HG03064 (cell line): ENCODE measurements around the gene CRYBG1.
"Not testable (repeated sequence)": the region's sequence is repeated elsewhere in the genome, so short reads cannot be mapped to it uniquely, and the experiment has no call there.

Source experiments
- ATAC-seq: cut with Tn5 transposase; IDR thresholded peaks from one replicate; pipeline ENCODE4 v1.9.1; 2021; ENCODE audit warnings: low read depth; ENCODE audit not compliant: unreplicated experiment

The CRYBG1 gene

DNA sequence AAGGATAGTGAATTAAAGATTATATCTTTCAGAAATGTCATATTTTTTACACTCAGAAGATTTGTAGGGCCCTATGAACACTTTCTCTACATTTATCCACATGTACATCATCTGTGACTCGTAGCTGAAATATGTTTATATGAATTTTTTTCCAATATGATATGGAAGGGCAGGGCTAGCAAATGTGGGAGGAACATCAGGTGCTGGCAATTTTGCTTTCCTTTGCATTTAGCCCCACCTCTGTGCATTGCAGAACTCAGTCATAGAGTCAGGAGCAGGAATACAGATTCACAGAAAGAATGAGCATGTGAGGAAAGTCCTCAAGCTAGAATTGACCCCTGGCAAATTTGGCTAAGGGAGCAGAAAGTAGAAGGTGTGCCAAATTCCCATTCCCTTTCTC is 129.9 kb downstream of the CRYBG1 start:
- ATAC-seq, result no peak

DNA sequence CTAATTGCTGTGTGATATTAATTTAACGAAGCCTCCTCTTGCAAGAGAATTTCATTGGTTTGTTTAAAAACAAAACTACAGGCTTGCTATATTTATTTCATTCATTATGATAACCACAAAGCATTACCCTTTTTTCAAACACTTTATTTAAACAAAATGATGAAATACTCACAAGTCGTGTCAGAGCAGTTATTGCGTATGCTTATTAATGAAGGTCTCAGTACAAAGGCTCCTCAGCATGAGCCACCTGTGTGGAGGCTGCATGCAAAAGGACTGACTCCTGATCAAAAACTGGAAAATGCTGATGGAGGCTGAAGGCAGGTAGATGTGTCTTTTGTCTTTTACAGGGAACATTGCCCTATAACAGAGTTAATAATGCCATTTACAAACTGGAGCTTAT is 130.5 kb downstream of the CRYBG1 start:
- no peak for ATAC-seq

- ATAC-seq, result no peak
These were observed 134.5 kb downstream of the CRYBG1 start for GRCh38 chr6:106495014-106495413.

GRCh38 chr6:106496823-106497222 is 136.3 kb downstream of the CRYBG1 start:
- ATAC-seq, result no peak

DNA sequence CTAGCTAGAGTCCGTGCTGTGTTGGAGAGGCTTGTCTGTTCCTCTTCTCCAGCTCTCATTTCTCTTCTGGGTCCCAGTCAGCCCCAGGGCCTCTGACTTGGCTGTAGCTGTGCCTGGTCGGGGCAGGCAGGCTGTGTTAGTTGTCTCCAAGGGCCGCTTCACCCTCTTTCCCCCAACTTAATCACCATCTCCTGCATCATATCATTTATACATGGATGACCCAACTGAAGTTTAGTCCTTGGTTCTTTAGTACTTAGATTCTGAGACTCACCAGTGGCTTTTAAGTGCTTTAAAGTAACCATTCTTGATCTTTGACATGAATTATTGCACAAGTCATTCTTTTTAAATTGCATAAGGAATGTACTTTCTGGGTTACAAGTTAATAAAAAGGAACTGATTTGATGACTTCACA is 141.4 kb downstream of the CRYBG1 start:
- no peak for ATAC-seq

DNA sequence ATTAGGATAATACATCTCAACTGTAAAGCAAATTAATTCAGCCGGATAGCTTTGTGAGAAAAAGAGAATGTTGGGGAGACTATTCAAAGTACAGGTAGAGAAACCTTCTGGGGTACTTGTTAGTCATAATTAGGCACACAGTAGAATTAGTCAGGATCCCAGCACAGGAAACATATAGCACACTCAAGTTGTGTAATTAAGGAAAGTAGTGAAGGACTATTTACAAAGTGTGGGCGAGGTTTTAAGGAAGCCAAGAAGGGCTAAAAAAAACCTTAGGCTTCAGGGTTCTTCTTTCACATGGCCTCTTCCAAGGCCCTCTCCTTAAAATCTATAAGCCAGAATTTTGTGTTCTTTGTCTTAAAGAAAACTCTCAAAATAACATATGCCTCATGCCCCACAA is 142.0 kb downstream of the CRYBG1 start:
- no peak for ATAC-seq

- no peak for ATAC-seq
These were observed 147.8 kb downstream of the CRYBG1 start for GRCh38 chr6:106508277-106508676.

DNA sequence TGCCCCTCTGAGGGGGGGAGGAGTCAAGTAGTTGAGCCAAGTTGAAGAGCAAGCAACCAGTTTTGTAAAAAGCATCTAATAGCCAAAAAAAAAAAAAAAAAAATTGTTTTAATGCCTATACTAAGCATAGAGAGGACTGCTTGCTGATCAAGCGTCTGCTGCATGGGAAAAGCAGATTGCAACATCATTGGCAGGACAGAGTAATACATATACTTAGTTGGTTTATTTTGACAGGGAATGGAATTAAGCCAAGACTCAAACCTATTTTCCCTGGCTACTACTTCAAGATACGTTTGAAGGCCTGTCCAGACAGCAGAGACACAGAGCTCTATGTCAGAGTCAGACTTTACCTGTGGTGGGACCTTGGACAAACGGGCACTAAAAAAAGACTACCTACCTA is 148.3 kb downstream of the CRYBG1 start:
- no peak for ATAC-seq

- no peak for ATAC-seq
These were observed 149.0 kb downstream of the CRYBG1 start for GRCh38 chr6:106509420-106510089.

DNA sequence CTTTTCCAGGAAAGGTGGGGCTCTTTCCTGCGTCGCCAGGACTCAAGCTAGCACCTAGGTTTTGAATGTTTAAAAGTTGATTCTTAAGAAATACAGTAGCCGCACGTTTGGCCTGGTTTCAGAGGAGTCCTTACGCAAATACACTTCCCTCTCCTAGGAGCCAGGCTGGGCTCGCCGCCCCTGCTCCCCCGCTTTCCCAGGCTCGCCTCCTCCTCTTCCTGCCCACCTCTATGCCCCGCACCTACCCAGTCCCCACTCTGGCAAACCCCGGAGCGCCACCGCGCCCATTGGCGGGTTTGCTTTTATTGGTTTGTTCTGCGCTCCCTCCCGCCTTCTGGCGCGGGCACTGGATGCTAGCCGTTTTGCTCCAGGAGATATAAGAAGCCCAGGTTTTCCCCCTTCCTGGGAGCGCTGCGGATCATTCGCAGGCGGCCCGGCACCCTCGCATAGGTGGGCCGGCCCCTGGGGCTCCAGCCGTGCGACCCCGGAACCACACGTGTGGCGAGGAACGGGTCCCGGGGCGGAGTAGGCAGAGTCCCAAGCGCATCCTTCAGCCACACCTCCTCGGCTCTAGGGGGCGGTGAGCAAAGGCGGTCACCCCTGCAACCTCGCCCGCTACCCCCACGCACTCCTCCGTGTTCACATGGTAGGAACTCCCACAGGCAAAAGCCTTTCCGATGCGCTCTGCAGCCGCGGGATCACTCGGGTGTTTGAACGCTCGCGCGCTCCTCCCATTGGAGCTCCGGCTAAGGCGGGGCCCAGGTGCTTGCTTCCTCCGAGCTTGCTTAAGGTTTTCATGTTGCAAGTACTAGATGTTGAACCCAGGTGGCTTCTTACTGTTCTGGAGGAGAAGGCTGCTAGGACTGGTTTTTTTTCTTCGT is 149.8 kb downstream of the CRYBG1 start:
- no peak for ATAC-seq

DNA sequence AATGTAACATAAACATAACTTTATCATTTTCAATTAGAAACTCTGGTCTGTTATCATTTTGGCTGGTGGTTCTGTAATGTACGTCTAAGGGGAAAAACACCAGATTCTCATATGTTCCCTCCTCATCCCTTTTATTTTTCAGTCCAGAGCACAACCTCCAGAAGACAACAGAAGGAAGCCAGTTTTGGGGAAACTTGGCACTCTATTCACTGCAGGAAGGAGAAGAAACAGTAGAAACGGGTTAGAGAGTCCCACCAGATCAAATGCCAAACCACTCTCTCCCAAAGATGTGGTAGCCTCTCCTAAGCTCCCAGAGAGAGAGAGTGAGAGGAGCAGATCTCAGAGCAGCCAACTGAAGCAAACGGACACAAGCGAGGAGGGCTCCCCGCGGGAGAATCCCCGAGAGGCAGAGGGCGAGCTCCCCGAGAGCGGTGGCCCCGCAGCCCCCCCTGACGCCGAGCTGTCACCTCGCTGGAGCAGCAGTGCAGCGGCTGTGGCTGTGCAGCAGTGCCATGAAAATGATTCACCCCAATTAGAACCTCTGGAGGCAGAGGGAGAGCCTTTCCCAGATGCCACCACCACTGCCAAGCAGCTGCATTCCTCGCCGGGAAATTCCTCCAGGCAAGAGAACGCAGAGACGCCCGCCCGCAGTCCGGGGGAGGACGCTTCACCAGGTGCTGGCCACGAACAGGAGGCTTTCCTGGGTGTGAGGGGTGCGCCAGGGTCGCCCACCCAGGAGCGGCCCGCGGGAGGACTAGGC is 151.0 kb downstream of the CRYBG1 start:
- ATAC-seq, result peak; percentile 15

GRCh38 chr6:106512048-106512967 is 151.8 kb downstream of the CRYBG1 start:
- ATAC-seq, result peak; percentile 49

- ATAC-seq, result no peak
These were observed 152.6 kb downstream of the CRYBG1 start for GRCh38 chr6:106512968-106513574.

DNA sequence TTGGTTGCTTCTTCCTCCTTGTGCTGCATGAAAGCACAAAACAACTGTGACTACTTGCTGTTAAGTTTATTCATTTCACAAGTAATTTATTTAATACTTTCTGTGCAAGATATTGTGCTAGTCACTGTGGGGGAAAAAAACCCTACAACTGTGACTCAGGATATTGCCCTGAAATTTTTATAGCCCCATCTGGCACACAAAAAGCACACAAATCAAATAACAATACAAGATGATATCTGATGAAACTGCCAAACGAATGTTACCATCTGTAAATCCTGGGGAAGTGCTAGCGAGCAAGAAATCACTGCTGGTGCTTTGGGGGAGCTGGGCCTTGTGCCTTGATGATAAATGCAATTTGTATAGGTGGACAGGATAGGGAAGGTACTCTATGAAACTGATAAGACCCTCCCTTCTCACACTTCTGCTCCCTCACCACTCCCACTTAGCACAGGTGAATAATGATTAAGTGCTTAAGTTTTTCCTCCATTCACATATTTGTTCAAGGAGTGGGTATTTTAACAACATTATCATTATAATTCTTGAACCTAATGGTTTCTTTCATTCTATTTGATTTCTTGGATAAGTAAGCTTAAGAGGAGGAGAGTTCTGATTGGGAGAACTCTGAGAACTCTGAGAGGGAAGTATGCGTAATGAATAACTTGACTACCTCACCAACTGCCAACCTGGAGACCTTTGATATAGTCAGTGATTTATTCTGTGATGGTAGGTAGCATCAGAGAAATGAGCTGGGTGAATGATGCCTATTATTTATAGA is 153.5 kb downstream of the CRYBG1 start:
- no peak for ATAC-seq

DNA sequence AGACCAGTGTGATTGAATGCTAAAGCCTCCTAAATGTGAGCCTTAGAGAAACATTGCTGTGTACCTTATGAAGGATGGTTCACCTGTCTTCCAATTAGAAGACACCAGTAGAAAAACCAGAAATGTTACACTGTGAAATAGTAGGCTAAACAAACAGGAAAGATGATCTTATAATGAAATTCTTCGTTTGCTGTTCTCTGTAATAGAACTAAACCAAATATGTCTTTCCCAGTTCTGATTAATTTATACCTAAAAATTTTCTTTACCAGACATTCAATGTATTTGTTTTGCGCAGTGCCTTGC is 154.0 kb downstream of the CRYBG1 start:
- no peak for ATAC-seq

GRCh38 chr6:106515582-106515981 is 155.1 kb downstream of the CRYBG1 start:
- ATAC-seq, result not testable (repeated sequence)

GRCh38 chr6:106516616-106517015 is 156.1 kb downstream of the CRYBG1 start:
- ATAC-seq, result no peak

DNA sequence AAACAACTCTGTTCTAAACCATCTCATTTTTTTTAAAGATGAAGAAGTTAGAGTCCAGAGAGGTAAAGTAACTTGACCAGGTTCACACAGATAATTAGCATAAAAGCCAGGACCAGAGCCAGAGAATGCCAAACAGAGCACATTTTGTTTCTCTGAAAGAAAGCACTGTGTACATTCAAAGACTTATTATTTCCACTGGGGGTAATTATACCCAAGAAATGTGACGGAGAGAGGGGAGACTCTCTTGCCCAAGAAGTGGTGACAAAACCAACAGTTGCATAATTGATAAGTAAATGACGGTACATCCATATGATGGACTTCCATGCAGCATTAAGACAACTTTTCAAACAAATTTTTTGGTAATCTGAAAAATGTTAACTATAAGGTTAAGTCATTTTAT is 157.2 kb downstream of the CRYBG1 start:
- no peak for ATAC-seq

GRCh38 chr6:106518748-106519147 is 158.2 kb downstream of the CRYBG1 start:
- no peak for ATAC-seq
